A673 (cell line): ENCODE data around the gene TMPRSS13.

Experiments
- CTCF ChIP-seq: fragments of 300-800, 200-600 bp; sonication (generic); conservative IDR thresholded peaks from 2 replicates; pipeline ENCODE4 v1.5.1; 2017; ENCODE audit warnings: low read depth, mild to moderate bottlenecking, antibody characterized with exemption, low read length, moderate library complexity, mixed read lengths
- EZH2 ChIP-seq: fragments of 200-600 bp; sonication (generic); IDR thresholded peaks from 2 replicates; pipeline ENCODE4 v1.6.1; 2017; ENCODE audit warnings: borderline replicate concordance, low read depth, mild to moderate bottlenecking, mixed read lengths, antibody characterized with exemption, low read length; ENCODE audit not compliant: poor library complexity, severe bottlenecking

GRCh38 chr11:117919781-117920221 lies 9.4 kb downstream of the TMPRSS13 start:
- TF ChIP-seq CTCF (no peak), EZH2 (no peak)
